ENCODE results near the gene TADA3.

TADA3 gene, protein sequence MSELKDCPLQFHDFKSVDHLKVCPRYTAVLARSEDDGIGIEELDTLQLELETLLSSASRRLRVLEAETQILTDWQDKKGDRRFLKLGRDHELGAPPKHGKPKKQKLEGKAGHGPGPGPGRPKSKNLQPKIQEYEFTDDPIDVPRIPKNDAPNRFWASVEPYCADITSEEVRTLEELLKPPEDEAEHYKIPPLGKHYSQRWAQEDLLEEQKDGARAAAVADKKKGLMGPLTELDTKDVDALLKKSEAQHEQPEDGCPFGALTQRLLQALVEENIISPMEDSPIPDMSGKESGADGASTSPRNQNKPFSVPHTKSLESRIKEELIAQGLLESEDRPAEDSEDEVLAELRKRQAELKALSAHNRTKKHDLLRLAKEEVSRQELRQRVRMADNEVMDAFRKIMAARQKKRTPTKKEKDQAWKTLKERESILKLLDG

GRCh38 chr3:9792405-9793160 is at the start of gene TADA3, which contains the start of gene ARPC4:
Gene TADA3, minus strand, starts transcription at chr3:9792473. Its CDS starts 1,007 bp downstream, at chr3:9791466.
Gene ARPC4, plus strand, starts transcription at chr3:9793082. Its CDS starts 40 bp downstream, at chr3:9793122.
- DNase-seq = peak; percentile 94

GRCh38 chr3:9841015-9841414 is 48.7 kb upstream of the TADA3 start:
- no peak for DNase-seq

- no peak for DNase-seq
Measured at GRCh38 chr3:9838856-9839255, 46.6 kb upstream of the TADA3 start.

DNA sequence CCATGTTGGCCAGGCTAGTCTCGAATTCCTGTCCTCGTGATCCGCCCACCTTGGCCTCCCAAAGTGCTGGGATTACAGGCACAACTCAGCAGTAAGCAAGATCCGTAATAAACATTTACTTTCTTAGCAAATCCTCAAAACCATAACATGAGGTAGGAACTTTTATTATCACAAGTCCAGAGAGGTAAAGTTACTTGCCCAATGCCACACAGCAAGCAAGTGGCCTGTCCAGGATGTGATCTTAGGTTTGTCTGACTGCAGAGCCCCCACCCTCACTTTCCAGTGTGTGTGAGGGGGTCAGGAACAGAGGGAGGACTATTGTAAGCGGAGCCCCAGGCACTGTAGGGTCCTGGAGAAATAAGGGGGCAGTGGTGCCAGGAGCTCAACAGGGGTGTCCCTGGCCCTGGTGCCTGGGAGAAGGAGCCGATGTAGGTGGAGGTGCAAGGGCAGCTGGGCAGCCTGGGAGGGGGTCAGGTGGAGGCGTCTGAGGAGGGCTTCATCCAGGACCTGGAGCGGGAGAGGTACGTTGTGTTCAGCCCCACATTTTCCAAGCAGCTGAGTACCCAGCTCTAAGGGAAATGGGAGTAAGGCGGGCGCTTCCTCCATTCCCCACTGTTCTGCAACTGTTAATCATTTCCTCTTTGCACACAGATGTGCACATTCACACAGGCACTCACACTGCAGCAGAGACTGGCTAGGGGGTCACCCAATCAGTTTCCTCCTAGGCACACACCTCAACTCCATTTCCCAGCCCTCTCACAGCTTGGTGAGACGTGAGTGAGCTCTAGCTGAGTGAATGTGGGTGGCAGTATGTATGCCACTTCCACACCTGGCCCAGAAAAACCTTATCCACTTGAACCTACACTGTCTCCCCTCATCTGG is 45.7 kb upstream of the TADA3 start:
- DNase-seq = no peak

DNA sequence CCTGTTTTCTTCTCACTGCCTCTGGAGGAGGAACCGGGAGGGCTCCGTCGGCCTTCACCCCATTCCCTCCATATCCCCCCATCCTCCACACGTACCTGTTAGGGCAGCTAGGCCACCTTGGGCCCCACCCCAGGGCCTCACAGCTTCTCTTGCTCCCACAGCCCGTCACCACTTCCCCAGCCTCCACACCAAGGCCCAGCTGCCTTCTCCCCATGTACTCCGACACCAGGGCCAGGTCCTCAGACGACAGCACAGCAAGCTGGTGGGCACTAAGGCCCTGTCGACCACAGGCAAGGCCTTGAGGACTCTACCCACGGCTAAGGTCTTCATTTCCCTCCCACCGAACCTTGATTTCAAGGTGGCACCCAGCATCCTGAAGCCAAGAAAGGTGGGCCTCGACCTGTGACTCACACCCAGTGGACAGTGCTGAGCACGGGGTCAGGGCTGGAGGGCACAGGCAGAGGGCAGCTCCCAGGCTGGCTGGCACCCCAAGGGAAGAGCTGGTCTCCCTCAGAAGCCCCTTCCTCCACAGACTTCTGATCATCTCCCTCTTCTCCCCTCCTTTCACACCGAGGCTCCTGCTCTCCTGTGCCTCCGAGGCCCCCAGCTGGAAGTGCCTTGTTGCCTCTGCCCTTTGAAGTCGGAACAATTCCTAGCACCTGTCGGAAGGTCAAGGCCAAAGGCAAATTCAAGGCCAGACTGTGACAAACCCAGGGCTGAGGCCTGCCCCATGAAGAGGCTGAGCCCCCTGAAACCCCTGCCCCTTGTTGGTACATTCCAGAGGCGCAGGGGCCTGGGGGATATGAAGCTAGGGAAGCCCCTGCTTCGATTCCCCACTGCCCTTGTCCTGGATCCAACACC is 42.5 kb upstream of the TADA3 start:
- DNase-seq = no peak

DNA sequence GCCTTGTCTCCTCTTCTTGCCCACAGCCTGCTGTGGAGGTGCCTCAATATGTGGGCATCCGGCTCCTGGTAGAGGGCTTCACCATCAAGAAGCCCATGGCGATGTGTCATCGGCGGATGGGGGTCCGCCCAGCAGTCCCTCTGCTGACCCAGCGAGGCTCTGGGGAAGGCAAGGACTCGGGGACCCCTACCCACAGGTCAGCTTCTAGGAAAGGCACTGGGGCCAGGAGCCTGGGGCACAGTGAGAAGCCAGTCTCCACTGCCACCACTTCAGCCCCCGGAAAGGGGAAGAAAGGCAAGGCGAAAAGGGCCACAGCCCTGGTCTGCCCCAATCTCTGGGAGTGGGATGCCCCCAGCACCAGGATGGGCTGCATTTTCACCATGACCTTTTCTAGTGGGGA is 40.8 kb upstream of the TADA3 start:
- no peak for DNase-seq

GRCh38 chr3:9831253-9831652 is 39.0 kb upstream of the TADA3 start:
- no peak for DNase-seq

- no peak for DNase-seq
Measured at GRCh38 chr3:9828801-9829755, 36.8 kb upstream of the TADA3 start.

DNA sequence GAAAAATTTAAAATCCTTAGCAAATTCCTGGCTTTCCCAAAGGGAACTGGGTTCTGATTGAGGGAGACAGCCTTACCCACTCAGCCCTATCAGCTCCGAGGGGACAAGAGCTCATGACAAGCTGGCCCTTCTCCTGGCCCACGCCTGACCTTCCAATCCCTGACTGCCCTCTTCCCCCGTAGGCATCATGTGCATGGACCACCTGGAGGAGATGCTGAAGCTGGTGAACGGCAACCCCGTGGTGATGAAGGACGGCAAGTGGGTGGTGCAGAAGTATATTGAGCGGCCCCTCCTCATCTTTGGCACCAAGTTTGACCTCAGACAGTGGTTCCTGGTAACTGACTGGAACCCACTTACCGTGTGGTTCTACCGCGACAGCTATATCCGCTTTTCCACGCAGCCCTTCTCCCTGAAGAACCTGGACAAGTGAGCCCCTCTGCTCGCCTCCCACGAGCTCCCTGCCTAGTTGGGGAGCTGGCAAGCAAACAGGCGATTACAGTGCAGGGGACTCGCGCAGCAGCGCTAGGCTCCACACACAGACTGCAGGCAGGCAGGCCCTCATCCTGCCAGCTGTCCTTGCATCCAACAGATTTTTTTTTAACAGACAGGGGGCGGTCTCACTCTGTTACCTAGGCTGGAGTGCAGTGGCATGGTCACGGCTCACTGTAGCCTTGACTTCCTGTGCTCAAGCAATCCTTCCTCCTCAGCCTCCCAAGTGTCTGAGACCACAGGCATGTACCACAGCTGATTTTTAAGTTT is 34.7 kb upstream of the TADA3 start:
- peak; percentile 23 for DNase-seq

DNA sequence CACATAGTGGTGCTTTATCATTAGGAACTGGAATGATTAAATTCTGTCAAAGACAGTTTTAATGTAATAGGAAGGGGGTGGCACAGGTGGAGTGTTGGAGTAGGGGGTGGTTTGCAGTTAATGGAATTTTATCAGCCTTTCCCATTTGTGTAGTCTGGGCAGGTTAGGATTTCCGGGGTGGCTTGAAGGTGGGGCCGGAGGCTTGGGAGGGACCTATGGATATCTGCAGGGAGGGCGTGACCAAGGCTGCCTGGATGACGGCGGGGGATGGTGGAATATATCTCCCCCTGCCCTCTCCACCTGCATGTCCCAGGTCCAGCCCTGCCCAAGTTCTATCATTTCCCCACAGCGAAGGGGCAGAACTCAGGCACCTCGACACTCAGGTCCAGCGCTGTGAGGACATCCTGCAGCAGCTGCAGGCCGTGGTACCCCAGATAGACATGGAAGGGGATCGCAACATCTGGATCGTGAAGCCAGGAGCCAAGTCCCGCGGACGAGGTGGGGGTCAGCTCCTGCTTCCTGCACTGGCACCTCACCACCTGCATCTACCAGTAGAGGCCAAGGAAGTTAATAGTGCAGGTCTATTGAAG is 33.3 kb upstream of the TADA3 start:
- no peak for DNase-seq

- DNase-seq = no peak
Measured at GRCh38 chr3:9820946-9821345, 28.7 kb upstream of the TADA3 start.

- no peak for DNase-seq
Measured at GRCh38 chr3:9820543-9820942, 28.3 kb upstream of the TADA3 start.

DNA sequence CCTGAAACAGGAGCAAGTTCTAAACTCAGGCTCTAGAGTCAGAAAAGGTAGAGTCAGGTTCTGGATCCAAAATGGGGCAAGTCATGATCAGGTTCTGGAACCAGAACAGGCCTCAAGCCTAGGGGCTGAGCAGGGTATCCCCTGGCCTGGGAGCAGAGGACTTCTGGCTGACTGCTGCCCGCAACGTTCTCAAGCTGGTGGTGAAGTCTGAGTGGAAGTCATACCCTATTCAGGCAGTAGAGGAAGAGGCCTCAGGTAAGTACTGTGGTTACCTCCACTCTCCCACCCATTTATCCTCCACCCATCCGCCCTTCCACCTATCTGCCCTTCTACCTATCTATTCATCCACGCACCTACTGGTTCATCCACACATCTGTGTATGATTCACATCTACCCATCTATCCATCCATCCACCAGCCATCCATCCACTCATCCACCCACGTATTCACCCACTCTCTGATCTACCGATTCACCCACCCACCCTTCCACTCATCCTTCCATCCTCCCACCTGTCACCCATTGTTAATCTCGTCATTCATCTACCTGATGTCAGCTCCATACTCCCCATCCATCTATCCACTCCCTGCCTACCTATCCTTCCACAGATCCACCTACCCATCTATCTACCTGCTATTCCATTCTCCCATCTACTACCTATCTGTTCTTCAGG is 26.5 kb upstream of the TADA3 start:
- no peak for DNase-seq

DNA sequence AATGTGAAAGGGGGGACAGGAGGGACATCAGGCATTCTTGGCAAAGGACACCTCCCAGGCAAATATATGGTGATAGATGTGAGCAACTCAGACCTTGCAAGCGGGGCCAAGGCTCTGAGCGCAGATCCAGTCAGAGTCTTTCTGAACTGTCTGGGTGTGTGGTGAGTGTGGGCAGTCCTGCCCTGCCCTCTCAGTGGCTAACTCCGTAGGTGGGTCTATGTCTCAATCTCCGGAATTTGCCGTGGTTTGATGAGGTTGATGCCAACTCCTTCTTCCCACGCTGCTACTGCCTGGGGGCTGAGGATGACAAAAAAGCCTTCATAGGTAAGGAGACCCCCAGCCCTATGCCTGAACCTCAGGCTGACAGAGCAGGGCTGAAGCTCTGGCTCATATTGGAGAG is 25.2 kb upstream of the TADA3 start:
- no peak for DNase-seq

DNA sequence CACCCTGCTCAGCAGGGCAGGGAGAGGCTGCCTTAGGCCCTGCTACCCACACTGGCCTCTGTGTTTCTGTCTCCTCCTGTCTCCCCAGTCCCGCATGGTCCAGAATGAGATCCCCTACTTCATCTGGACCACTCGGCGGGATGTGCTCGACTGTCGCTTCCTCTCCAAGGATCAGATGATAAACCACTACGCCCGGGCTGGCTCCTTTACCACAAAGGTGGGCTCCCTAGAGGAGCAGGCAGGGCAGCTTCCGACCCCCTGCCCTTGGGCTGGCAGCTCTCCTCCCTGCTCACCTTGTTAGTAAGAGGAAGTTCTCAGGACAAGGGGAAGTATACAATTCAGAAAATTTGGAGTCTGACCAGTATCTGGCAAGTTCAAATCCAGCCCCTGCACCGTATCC is 23.7 kb upstream of the TADA3 start:
- no peak for DNase-seq

- DNase-seq = no peak
Measured at GRCh38 chr3:9812870-9813483, 20.7 kb upstream of the TADA3 start.

- DNase-seq = no peak
Measured at GRCh38 chr3:9810846-9811245, 18.6 kb upstream of the TADA3 start.

GRCh38 chr3:9810433-9810770 is 18.1 kb upstream of the TADA3 start:
- no peak for DNase-seq
